G401 (cell line): ENCODE results near the gene CLCA1. TPM values are rescaled to one million over a fixed set of nuclear protein-coding genes. Genes with fewer than 3 reads are reported as not detected.
"Not testable (repeated sequence)": the region's sequence is repeated elsewhere in the genome, so short reads cannot be mapped to it uniquely, and the experiment has no call there.

Experiments
- DNase-seq: peaks from one replicate; pipeline ENCODE4 v3.0.0-alpha.2; 2015; ENCODE audit warnings: low spot score
- in situ Hi-C: cut with HindIII; loops from 2 replicates; pipeline ENCODE4 v1.10.0; 2016; ENCODE audit warnings: low sequenced_read_pairs, mixed read lengths
- total RNA-seq: library from RNA; depleted of rRNA; stranded (reverse); fragments of >200 nt; shearing (Covaris generic); gene quantifications from 2 replicates; pipeline ENCODE4 v1.2.3, GENCODE V29; 2014

CLCA1 gene
- total RNA-seq, 1 experiment from 2014 or later = not detected

GRCh38 chr1:86498281-86498680, 29.6 kb downstream of the CLCA1 start:
- in situ Hi-C loops = no loop called here
- no peak for DNase-seq

- in situ Hi-C loops = no loop called here
- DNase-seq = peak; percentile 5
These were observed 31.4 kb downstream of the CLCA1 start for GRCh38 chr1:86499987-86500593.

GRCh38 chr1:86500714-86501113, 32.0 kb downstream of the CLCA1 start:
- DNase-seq = peak; percentile 65
- in situ Hi-C loops = no loop called here

- DNase-seq = peak; percentile 7
- in situ Hi-C loops = not testable (repeated sequence)
These were observed 33.5 kb downstream of the CLCA1 start for GRCh38 chr1:86502125-86502646.

GRCh38 chr1:86502721-86503405, 34.1 kb downstream of the CLCA1 start:
- in situ Hi-C loops = no loop called here
- DNase-seq = peak; percentile 52

- peak; percentile 59 for DNase-seq
- in situ Hi-C loops = no loop called here
These were observed 34.8 kb downstream of the CLCA1 start for GRCh38 chr1:86503406-86504136.

- DNase-seq = no peak
- in situ Hi-C loops = no loop called here
These were observed 35.4 kb downstream of the CLCA1 start for GRCh38 chr1:86504137-86504479.

- in situ Hi-C loops = no loop called here
- no peak for DNase-seq
These were observed 36.3 kb downstream of the CLCA1 start for GRCh38 chr1:86504895-86505563.

- in situ Hi-C loops = no loop called here
These were observed 36.8 kb downstream of the CLCA1 start for GRCh38 chr1:86505564-86505902.

GRCh38 chr1:86507935-86508582, 39.3 kb downstream of the CLCA1 start:
- in situ Hi-C loops = no loop called here
- peak; percentile 12 for DNase-seq

More at GRCh38 chr1:86505564-86505902, 36.8 kb downstream of the CLCA1 start:
- DNase-seq = no peak

- no peak for DNase-seq
- in situ Hi-C loops = no loop called here
These were observed 39.8 kb downstream of the CLCA1 start for GRCh38 chr1:86508583-86508969.

GRCh38 chr1:86515597-86515996, 46.9 kb downstream of the CLCA1 start:
- in situ Hi-C loops = no loop called here
- DNase-seq = no peak

- no peak for DNase-seq
- in situ Hi-C loops = no loop called here
These were observed 47.6 kb downstream of the CLCA1 start for GRCh38 chr1:86516335-86516734.

- in situ Hi-C loops = no loop called here
- no peak for DNase-seq
These were observed 48.6 kb downstream of the CLCA1 start for GRCh38 chr1:86517336-86517735.

GRCh38 chr1:86520789-86521521, 52.2 kb downstream of the CLCA1 start:
- in situ Hi-C loops = no loop called here

GRCh38 chr1:86521522-86521891, 52.8 kb downstream of the CLCA1 start:
- DNase-seq = no peak
- in situ Hi-C loops = no loop called here

More at GRCh38 chr1:86520789-86521521, 52.2 kb downstream of the CLCA1 start:
- no peak for DNase-seq

GRCh38 chr1:86522240-86522639, 53.5 kb downstream of the CLCA1 start:
- in situ Hi-C loops = no loop called here
- DNase-seq = no peak

- DNase-seq = no peak
- in situ Hi-C loops = no loop called here
These were observed 55.1 kb downstream of the CLCA1 start for GRCh38 chr1:86523670-86524354.
